Tibial nerve (tissue), 4 donors: ENCODE measurements around the gene GSPT1.

Experiments
- EP300 ChIP-seq, 2 donors: sonication (generic); formaldehyde crosslinking; IDR thresholded peaks; one replicate each; pipeline ENCODE4 v1.6.1; 2017; ENCODE audit warnings: antibody characterized with exemption in 2 of 2, mild to moderate bottlenecking in 1 of 2
- TF ChIP-seq, protein P1 (sequence below), 5 experiments: fragments of 200-600 bp in 3 of 5; fragments of 450-650 bp in 2 of 5; sonication (generic) in 3 of 5; IDR thresholded peaks; one replicate each; pipeline ENCODE4 v1.5.1; 2016 to 2019; ENCODE audit warnings: antibody characterized with exemption in 5 of 5, mild to moderate bottlenecking in 3 of 5, moderate library complexity in 2 of 5

DNA sequence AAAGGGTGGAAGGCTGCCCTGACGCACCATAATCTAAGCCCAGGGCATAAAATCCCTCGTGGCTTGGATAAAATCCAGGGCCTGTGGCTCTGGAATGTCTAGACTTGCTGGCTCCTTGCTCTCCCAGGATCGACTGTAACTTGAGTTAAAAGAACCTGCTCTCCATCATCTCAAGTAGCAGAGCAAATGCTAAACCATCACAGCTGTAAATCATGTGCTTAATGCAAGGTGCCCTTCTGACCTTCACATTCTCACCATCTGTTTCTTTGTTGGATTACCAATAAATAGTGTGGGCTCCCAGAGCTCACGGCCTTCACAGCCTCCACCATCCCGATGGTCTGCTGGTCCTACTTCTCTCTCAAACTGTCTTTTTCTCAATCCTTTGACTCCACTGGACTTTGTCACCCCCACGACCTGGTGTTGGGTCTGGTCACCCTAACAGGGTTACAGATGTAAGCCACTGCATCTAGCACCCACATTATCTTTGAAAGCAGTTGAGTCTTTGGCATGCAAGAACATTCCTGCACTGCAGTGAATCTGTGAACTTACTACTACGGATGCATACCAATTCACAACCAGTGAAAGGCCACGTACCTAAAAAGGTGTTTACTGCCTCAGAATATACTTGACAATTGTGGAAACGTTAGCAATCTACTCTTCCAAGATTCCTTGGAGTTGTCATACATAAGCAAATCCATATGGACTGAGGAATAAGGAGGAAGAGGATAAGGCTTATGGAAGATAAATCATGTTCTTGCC is 79.7 kb downstream of the GSPT1 start:
- TF ChIP-seq, protein P1, sequence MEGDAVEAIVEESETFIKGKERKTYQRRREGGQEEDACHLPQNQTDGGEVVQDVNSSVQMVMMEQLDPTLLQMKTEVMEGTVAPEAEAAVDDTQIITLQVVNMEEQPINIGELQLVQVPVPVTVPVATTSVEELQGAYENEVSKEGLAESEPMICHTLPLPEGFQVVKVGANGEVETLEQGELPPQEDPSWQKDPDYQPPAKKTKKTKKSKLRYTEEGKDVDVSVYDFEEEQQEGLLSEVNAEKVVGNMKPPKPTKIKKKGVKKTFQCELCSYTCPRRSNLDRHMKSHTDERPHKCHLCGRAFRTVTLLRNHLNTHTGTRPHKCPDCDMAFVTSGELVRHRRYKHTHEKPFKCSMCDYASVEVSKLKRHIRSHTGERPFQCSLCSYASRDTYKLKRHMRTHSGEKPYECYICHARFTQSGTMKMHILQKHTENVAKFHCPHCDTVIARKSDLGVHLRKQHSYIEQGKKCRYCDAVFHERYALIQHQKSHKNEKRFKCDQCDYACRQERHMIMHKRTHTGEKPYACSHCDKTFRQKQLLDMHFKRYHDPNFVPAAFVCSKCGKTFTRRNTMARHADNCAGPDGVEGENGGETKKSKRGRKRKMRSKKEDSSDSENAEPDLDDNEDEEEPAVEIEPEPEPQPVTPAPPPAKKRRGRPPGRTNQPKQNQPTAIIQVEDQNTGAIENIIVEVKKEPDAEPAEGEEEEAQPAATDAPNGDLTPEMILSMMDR (IDR thresholded peaks at IDR 0.05): no peak
- no peak for TF ChIP-seq EP300 (IDR thresholded peaks at IDR 0.05)
